GM21619 (cell line): ENCODE measurements around the gene ITM2C.
A peak's percentile ranks its signal among the peaks of the same experiment; 100 is the strongest.

ENCODE experiments used
- ATAC-seq: cut with Tn5 transposase; IDR thresholded peaks from one replicate; pipeline ENCODE4 v1.9.1; 2021; ENCODE audit not compliant: unreplicated experiment

The ITM2C gene

DNA sequence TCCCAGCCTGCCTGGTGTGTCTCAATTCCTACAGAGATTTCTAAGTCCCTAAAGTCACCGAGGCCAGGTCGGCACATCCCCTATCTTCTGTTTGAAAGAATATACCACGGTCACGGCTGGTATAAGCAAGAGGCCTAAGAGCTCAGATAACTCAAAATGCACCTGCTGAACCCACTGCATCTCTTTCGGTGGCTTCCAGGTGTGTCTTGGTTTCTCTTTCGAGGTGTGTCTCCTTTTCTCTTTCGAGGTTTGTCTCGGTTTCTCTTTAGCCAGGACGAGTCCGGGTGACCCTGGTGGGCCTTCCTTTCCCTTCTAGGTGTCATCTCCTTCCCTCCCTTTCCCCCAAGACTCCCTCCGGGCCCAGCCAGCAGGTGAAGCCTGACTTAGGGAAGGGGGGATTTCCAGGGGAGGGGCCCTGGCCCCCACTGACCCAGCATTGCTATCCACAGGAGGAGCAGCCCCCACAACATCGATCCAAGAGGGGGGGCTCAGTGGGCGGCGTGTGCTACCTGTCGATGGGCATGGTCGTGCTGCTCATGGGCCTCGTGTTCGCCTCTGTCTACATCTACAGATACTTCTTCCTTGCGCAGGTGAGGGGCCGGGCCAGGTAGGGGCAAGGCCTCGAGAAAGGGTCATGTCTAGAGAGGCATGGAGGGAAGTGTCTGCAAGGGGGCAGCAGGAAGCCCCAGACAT lies 8.4 kb downstream of the ITM2C start:
- ATAC-seq = peak; percentile 63

DNA sequence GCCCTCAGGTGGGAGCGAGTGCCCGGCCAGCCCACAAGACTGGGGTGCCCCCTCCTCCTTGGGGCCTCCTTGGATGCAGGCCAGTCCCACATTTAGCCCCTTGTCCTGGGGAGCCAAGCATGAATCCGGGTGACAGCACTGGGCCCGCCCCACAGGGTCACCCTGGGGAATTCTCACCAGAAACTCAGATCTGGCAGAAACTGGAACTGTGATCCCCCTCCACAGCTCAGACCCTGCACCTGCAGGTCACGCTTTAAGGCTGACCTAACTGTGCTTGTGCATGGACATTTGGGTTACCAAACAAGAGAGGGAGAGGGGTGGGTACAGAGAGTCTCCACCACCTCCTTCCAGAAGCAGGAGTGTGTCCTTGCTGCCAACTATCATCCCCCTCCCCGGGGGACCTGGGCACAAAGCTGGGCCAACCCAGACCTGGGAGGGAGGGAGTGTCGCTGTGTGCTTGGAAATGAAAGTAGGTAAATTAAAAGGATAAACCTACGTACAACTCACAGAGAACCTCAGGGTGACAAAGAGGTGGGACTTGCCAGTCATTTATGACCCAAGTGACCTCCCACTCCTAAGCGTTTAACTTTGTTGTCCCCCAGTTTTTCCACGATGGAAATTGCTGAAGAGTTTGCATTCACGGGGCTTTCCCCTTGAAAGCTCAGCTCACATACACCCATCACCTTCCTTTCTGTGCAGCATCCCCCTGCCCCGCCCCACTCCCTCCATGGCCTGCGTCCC lies 9.1 kb downstream of the ITM2C start:
- peak; percentile 68 for ATAC-seq

- no peak for ATAC-seq
These were observed 9.7 kb downstream of the ITM2C start for GRCh38 chr2:230874456-230874855.

- ATAC-seq = no peak
These were observed 10.1 kb downstream of the ITM2C start for GRCh38 chr2:230874876-230875275.

- no peak for ATAC-seq
These were observed 10.9 kb downstream of the ITM2C start for GRCh38 chr2:230875347-230876315.

DNA sequence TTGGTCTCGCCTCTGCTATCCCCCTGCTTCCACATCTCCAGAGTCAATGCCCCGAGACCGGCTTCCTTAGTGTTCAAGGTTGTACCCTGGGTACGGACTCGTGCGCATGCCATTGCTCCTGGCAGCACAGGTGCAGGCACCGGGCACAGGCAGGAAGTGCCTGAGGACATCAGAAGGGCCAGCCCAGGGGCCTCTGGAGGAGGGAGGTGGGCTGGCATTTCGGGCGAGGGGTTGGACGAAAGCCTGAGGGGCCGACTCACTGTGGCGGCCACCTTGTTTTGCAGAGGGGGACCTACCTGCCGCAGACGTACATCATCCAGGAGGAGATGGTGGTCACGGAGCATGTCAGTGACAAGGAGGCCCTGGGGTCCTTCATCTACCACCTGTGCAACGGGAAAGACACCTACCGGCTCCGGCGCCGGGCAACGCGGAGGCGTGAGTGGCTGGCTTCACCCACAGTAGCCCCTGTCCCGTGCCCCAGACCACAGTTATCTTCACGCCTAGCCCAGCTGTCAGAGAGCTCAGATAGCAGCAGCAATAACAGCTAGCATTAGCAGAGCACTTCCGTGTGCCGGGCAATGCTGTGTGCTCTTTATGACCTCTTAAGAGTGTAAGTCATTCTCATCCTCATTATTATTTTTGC lies 12.5 kb downstream of the ITM2C start:
- no peak for ATAC-seq

GRCh38 chr2:230877759-230878598 lies 13.2 kb downstream of the ITM2C start:
- ATAC-seq = no peak

GRCh38 chr2:230878599-230879188 lies 14.0 kb downstream of the ITM2C start:
- ATAC-seq = no peak

DNA sequence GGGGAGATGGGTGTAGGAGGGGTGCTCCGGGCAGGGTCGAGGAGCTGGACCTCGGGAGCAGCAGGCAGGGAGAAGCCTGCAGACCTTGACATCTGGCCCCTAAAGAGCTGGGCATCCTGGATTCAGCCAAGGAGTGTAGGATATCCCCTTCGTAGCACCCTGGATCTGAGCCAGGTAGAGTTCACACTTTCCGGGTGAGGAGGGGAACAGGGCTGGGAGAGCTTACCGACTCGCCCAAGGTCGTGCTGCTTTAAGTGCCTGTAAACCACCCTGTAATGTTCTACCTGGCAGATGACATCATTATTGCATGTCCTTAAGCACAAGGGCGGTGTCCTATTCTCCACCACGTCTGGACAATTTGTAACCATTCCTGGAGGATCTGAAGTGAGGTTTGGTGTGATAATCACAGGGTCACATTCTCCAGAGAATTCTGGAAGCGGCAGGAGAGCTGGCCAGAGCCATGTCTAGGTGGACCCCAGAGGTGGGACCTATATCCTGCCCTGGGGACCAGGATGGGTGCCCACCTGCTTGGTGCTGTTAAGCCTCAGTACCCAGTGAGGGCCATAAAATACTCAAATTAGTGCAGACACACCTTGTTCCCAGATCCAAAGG lies 14.6 kb downstream of the ITM2C start:
- no peak for ATAC-seq

DNA sequence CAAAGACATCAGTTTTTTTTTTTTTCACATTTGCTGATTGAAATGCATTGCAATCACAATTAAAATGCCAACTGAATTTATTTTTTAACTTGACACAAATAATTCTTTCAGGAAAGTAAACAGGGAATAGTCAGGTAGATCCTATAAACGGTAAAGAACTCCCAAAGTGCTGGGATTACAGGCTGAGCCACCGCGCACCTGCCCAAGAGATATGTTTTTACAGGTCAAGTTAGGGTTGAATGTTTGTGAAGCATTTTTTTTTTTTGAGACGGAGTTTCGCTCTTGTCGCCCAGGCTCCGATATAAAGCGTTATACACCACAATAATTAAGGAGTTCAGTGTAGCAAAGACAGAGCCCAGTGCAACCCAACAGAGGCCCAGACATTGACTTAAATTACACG lies 15.1 kb downstream of the ITM2C start:
- ATAC-seq = no peak

GRCh38 chr2:230881840-230882239 lies 17.1 kb downstream of the ITM2C start:
- ATAC-seq = no peak

DNA sequence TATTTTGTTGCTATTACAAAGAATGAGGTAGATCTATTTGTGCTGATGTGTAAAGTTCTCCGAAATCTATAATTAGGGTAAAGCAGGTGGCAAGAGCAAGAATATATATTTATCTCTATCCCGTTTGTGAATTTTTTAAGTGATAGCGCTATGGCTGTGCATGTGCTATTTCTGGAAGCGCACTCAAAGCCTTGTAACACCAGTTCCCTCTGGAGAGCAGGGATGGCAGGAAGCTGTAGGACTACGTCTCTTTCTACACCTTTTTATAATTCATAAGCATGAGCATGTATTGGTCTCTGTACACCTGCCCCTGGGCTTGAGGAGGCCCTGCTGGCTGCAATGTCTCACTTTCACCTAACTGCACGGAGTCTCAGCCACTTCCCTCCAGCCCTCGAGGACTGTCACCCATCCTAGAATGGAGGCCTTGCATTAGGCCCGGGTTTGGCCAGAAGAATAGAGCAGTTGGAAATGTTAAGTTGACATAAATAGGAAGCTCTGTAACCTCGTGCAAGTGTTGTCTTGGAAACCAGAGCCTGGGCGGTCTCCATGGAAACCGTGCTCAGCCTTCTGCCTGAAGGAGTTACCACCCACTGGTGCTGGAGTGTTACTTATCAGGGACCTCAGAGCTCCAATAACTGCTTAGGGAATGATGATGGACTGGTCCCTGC lies 20.9 kb downstream of the ITM2C start:
- no peak for ATAC-seq

DNA sequence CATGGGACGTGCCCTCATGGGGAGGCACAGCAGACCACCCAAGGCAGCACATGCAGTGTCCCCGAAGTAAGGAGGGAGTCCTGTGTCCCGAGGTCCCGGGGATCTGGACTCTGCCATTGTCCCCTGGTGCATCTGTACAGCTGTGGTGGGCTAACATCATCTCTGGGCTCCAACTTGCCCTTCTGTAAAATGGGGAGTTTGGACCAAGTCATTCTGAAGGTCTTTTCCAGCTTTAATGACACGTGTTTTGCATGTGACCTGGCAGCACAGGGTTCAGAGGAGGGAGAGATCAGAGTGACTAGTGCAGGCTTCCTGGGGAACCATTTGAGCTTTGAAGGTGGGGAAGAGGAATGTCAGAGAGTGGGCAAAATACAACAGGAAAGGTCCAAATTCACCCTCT lies 21.5 kb downstream of the ITM2C start:
- ATAC-seq = no peak

DNA sequence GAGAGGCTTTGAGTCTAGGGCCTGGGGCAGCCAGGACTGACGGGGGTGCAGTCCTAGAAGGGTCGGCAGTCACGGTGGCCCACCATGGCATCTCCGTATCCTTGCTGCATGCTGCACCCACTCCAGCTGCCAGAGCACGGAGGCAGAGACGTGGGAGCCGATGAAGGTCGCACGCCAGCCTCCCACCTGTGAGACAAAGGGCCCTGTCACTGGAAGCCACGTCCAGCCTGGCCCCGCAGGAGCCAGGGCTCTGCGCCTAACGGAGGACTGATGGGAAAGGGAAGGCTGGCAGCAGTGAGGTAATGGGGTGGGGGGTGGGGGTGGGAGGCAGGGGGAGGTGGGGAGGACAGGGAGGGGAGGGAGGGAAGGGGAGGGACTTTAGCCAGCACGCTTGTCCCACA lies 21.9 kb downstream of the ITM2C start:
- no peak for ATAC-seq

DNA sequence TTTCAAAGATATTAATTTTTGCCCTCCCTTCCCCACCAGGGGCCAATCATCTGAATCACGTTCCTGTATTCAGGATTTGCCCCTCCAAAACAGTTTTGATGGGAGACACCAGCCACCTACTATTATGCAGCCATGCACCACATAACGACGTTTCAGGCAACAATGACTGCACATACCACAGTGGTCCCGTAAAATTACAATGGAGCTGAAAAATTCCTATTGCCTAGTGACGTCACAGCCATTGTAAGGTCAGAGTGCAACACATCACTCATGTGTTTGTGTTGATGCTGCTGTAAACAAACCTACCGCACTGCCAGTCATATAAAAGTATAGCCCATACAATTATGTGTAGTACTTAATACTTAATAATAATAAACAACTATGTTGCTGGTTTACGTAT lies 22.6 kb downstream of the ITM2C start:
- no peak for ATAC-seq

DNA sequence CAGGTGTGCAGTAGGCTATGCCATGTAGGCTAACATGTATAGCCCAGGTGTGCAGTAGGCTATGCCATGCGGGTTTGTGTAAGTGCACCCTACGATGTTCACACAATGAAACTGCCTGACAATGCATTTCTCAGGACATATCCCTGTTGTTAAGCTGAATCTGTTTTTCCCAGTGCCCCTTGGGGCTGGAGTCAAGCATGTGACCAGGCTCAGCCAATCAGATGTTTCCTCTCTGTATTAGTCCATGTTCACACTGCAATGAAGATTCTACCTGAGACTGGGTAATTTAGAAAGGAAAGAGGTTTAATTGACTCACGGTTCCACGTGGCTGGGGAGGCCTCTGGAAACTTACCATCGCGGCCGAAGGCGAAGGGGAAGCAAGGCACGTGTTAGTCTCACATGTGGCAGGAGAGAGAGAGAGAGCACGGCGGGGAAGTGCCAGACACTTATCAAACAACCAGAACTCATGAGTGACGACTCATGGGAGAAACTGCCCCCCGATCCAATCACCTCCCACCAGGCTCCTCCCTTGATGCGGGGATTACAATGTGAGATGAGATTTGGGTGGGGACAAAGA lies 24.2 kb downstream of the ITM2C start:
- ATAC-seq = no peak

GRCh38 chr2:230889911-230890601 lies 25.3 kb downstream of the ITM2C start:
- ATAC-seq = no peak

- ATAC-seq = no peak
These were observed 25.9 kb downstream of the ITM2C start for GRCh38 chr2:230890646-230891045.
